H1 (cell line): ENCODE data around the gene CORO1C. TPM values are rescaled to one million over a fixed set of nuclear protein-coding genes. Genes with fewer than 3 reads are reported as not detected.

Experiments
- CTCF ChIA-PET: fragments of 300-600 bp; sonication (Branson Sonifier 250); formaldehyde crosslinking; loops from one replicate; lab custom pipeline; 2021; ENCODE audit not compliant: partially characterized antibody; lab: Charles Lee
- POLR2A ChIA-PET: fragments of 300-600 bp; sonication (Branson Sonifier 250); formaldehyde crosslinking; loops from one replicate; lab custom pipeline; 2021; ENCODE audit warnings: inconsistent platforms; ENCODE audit not compliant: partially characterized antibody; lab: Charles Lee
- DNase-seq, 2 experiments: peaks; one replicate each; pipeline versions ENCODE4 v3.0.0 to v3.0.0-alpha.2; 2010 to 2022; ENCODE audit warnings: low spot score in 2 of 2, low read depth in 1 of 2, mixed read lengths in 1 of 2
- FAIRE-seq: peaks from 2 replicates; lab custom pipeline; 2011; peaks lifted over from hg19 to GRCh38; lab: Jason Lieb, UNC
- H2AFZ ChIP-seq: 2 replicates; pipeline ENCODE4 v1.8.1; 2012; ENCODE audit warnings: low read length, inconsistent platforms
- H2AK5ac ChIP-seq: 2 replicates; pipeline ENCODE4 v1.6.1; 2013; ENCODE audit warnings: low read depth, low read length
- H2BK120ac ChIP-seq: replicated peaks from 2 replicates; pipeline ENCODE3; 2013; ENCODE audit warnings: low read depth, low read length, inconsistent platforms
- H2BK12ac ChIP-seq: 2 replicates; pipeline ENCODE4 v1.6.1; 2013; ENCODE audit warnings: low read depth, low read length
- H2BK15ac ChIP-seq: 2 replicates; pipeline ENCODE4 v1.6.1; 2013; ENCODE audit warnings: low read length
- H2BK20ac ChIP-seq: 2 replicates; pipeline ENCODE4 v1.6.1; 2013; ENCODE audit warnings: low read length
- H2BK5ac ChIP-seq: 2 replicates; pipeline ENCODE4 v1.6.1; 2013; ENCODE audit warnings: low read depth, low read length
- H3K14ac ChIP-seq: 2 replicates; pipeline ENCODE4 v1.6.1; 2013; ENCODE audit warnings: inconsistent platforms; ENCODE audit not compliant: insufficient read length
- H3K18ac ChIP-seq: 2 replicates; pipeline ENCODE4 v1.6.1; 2013; ENCODE audit warnings: low read length; ENCODE audit errors: extremely low read depth
- H3K23ac ChIP-seq: 2 replicates; pipeline ENCODE4 v1.6.1; 2013; ENCODE audit warnings: inconsistent platforms; ENCODE audit not compliant: insufficient read length
- H3K23me2 ChIP-seq: 2 replicates; pipeline ENCODE4 v1.6.1; 2013; ENCODE audit warnings: low read depth, low read length
- H3K27ac ChIP-seq: 2 replicates; pipeline ENCODE4 v1.6.1; 2011; ENCODE audit warnings: low read depth, low read length, inconsistent platforms
- H3K27me3 ChIP-seq, 4 experiments: replicated peaks in 1 of 4; 1 replicate in 1 of 4; 2 replicates in 3 of 4; pipeline versions ENCODE4 v1.6.1 to v1.8.1; 2011 to 2013; ENCODE audit warnings: low read length in 3 of 4, mild to moderate bottlenecking in 3 of 4, inconsistent platforms in 2 of 4, mixed read lengths in 2 of 4, moderate library complexity in 1 of 4; ENCODE audit not compliant: control insufficient read depth in 3 of 4, insufficient read depth in 3 of 4; ENCODE audit errors: extremely low read depth in 1 of 4
- H3K36me3 ChIP-seq, 4 experiments: 2 replicates each; pipeline versions ENCODE4 v1.6.1 to v1.8.1; 2011 to 2013; ENCODE audit warnings: mild to moderate bottlenecking in 4 of 4, low read length in 3 of 4, moderate library complexity in 2 of 4, control low read depth in 1 of 4, inconsistent platforms in 1 of 4; ENCODE audit not compliant: insufficient read depth in 4 of 4, control insufficient read depth in 2 of 4
- H3K4ac ChIP-seq: replicated peaks from 2 replicates; pipeline ENCODE3; 2013; ENCODE audit warnings: low read length, low read depth, mixed read lengths, inconsistent platforms; ENCODE audit not compliant: insufficient read length
- H3K4me1 ChIP-seq, 4 experiments: replicated peaks in 1 of 4; 1 replicate in 1 of 4; 2 replicates in 3 of 4; pipeline versions ENCODE4 v1.6.1 to v1.8.1; 2011 to 2013; ENCODE audit warnings: low read length in 3 of 4, inconsistent platforms in 2 of 4, mixed read lengths in 1 of 4; ENCODE audit not compliant: insufficient read depth in 4 of 4, control insufficient read depth in 3 of 4
- H3K4me2 ChIP-seq, 2 experiments: 2 replicates each; pipeline versions ENCODE4 v1.6.1 to v1.8.1; 2011 to 2013; ENCODE audit warnings: low read depth in 2 of 2, low read length in 2 of 2, control low read depth in 1 of 2, inconsistent platforms in 1 of 2, mild to moderate bottlenecking in 1 of 2; ENCODE audit not compliant: insufficient read depth in 1 of 2
- H3K4me3 ChIP-seq, 4 experiments: fragments of 200-600, 300-600 bp in 1 of 4; sonication (generic), shearing (Covaris generic), sonication (Bioruptor Twin) in 1 of 4; 2 replicates each; pipeline versions ENCODE4 v1.5.1 to v1.8.1; 2011 to 2016; ENCODE audit warnings: low read length in 4 of 4, low read depth in 3 of 4, control low read depth in 2 of 4, inconsistent platforms in 2 of 4, mild to moderate bottlenecking in 2 of 4, mixed read lengths in 1 of 4, moderate library complexity in 1 of 4; ENCODE audit not compliant: insufficient read depth in 2 of 4; ENCODE audit errors: extremely low read depth in 1 of 4
- H3K56ac ChIP-seq: replicated peaks from 2 replicates; pipeline ENCODE3; 2013; ENCODE audit warnings: low read depth, mild to moderate bottlenecking, mixed read lengths, low read length, inconsistent platforms; ENCODE audit not compliant: insufficient read length
- H3K79me1 ChIP-seq: 2 replicates; pipeline ENCODE4 v1.6.1; 2013; ENCODE audit warnings: low read depth, low read length, control low read depth
- H3K79me2 ChIP-seq, 2 experiments: 2 replicates each; pipeline versions ENCODE4 v1.6.1 to v1.8.1; 2012 to 2013; ENCODE audit warnings: low read length in 2 of 2, mild to moderate bottlenecking in 2 of 2, inconsistent platforms in 1 of 2; ENCODE audit not compliant: insufficient read depth in 2 of 2, control insufficient read depth in 1 of 2
- H3K9ac ChIP-seq, 4 experiments: replicated peaks in 1 of 4; 1 replicate in 1 of 4; 2 replicates in 3 of 4; pipeline versions ENCODE4 v1.6.1 to v1.8.1; 2011 to 2013; ENCODE audit warnings: low read depth in 3 of 4, low read length in 3 of 4, control low read depth in 2 of 4, mild to moderate bottlenecking in 2 of 4, moderate library complexity in 2 of 4, inconsistent platforms in 1 of 4; ENCODE audit errors: extremely low read depth in 1 of 4
- H3K9me3 ChIP-seq, 2 experiments: 2 replicates each; pipeline versions ENCODE4 v1.6.1 to v1.8.1; 2012 to 2013; ENCODE audit warnings: mild to moderate bottlenecking in 2 of 2, moderate library complexity in 2 of 2, control low read depth in 1 of 2, inconsistent platforms in 1 of 2, low read depth in 1 of 2, low read length in 1 of 2, mixed read lengths in 1 of 2; ENCODE audit not compliant: insufficient read depth in 2 of 2
- H4K20me1 ChIP-seq, 2 experiments: replicated peaks in 1 of 2; 2 replicates each; pipeline versions ENCODE3 to v1.8.1; 2011 to 2013; ENCODE audit warnings: inconsistent platforms in 2 of 2, low read length in 2 of 2, mild to moderate bottlenecking in 1 of 2; ENCODE audit not compliant: insufficient read depth in 2 of 2, control insufficient read depth in 1 of 2
- H4K5ac ChIP-seq: 2 replicates; pipeline ENCODE4 v1.6.1; 2013; ENCODE audit warnings: low read length, low read depth, mixed read lengths, inconsistent platforms; ENCODE audit not compliant: insufficient read length
- H4K8ac ChIP-seq: 2 replicates; pipeline ENCODE4 v1.8.0; 2013; ENCODE audit warnings: mild to moderate bottlenecking, moderate library complexity, low read length, inconsistent platforms; ENCODE audit not compliant: insufficient read depth; ENCODE audit errors: extremely low read depth
- H4K91ac ChIP-seq: replicated peaks from 2 replicates; pipeline ENCODE3; 2013; ENCODE audit warnings: low read length, mixed read lengths, inconsistent platforms; ENCODE audit not compliant: insufficient read length
- CEBPB ChIP-seq: IDR thresholded peaks from 2 replicates; pipeline ENCODE4 v1.6.1; 2012; ENCODE audit warnings: low read depth, low read length
- CREB1 ChIP-seq: IDR thresholded peaks from 2 replicates; pipeline ENCODE4 v1.6.1; 2012; ENCODE audit warnings: inconsistent platforms
- CTBP2 ChIP-seq: IDR thresholded peaks from 2 replicates; pipeline ENCODE4 v1.7.0; 2011; ENCODE audit warnings: borderline replicate concordance, mild to moderate bottlenecking, moderate library complexity, mixed read lengths, low read length; ENCODE audit not compliant: insufficient read depth, insufficient read length
- EGR1 ChIP-seq: IDR thresholded peaks from 2 replicates; pipeline ENCODE4 v1.6.1; 2011; ENCODE audit warnings: low read depth, low read length, borderline replicate concordance
- GABPA ChIP-seq: IDR thresholded peaks from 2 replicates; pipeline ENCODE4 v1.6.1; 2011; ENCODE audit warnings: mild to moderate bottlenecking, low read length, moderate library complexity, borderline replicate concordance; ENCODE audit not compliant: insufficient read depth
- KDM1A ChIP-seq: fragments of 200-600, 300-600 bp; sonication (generic); IDR thresholded peaks from 2 replicates; pipeline ENCODE4 v1.7.1; 2016; ENCODE audit warnings: mild to moderate bottlenecking, low read length, borderline replicate concordance
- SUZ12 ChIP-seq: fragments of 200-600 bp; sonication (generic); IDR thresholded peaks from 2 replicates; pipeline ENCODE4 v1.6.1; 2012; ENCODE audit warnings: mild to moderate bottlenecking, inconsistent platforms, low read length, moderate library complexity, mixed read lengths
- TCF12 ChIP-seq: IDR thresholded peaks from 2 replicates; pipeline ENCODE4 v1.6.1; 2011; ENCODE audit warnings: low read depth, mild to moderate bottlenecking, low read length
- WGBS, 2 experiments: shearing (Covaris generic) in 1 of 2; methylation state at CpG; one replicate each; pipeline versions ENCODE4 v1.1.6 to v1.1.7; 2013 to 2015; ENCODE audit warnings: low lambda C conversion rate in 2 of 2, mixed read lengths in 2 of 2, inconsistent platforms in 1 of 2, low coverage in 1 of 2, missing lambda C conversion rate in 1 of 2; ENCODE audit not compliant: insufficient replicate concordance in 2 of 2, insufficient coverage in 1 of 2, insufficient read length in 1 of 2; ENCODE audit errors: extremely low coverage in 1 of 2, missing lambda C conversion rate in 1 of 2; 5-methylcytosine and 5-hydroxymethylcytosine counted together
- polyA plus RNA-seq, 7 experiments: library from polyadenylated mRNA; depleted of rRNA in 3 of 7; stranded (reverse) in 5 of 7; unstranded in 2 of 7; fragments of >200 nt in 5 of 7; fragments of 200-250 nt in 2 of 7; gene quantifications; 1 replicate in 5 of 7; 2 replicates in 1 of 7; 4 replicates in 1 of 7; pipeline versions ENCODE4 v1.2.1 to v1.2.3, GENCODE V29; 2011 to 2013; ENCODE audit warnings: missing spikeins in 2 of 7, mixed read lengths in 2 of 7
- total RNA-seq: library from RNA; stranded (reverse); fragmentation: NEBNext Ultra II Directional; extraction: Animal tissue kit (Norgen Biotek cat#: 25700); gene quantifications from 2 replicates; pipeline ENCODE4 v1.2.1, GENCODE V29; 2021

Gene CORO1C
- total and polyA plus RNA-seq, 2 of the 8 experiments (the other 6 are each of a cell fraction or from before 2014, with no cell fraction given), result 72.7 to 120 TPM

DNA sequence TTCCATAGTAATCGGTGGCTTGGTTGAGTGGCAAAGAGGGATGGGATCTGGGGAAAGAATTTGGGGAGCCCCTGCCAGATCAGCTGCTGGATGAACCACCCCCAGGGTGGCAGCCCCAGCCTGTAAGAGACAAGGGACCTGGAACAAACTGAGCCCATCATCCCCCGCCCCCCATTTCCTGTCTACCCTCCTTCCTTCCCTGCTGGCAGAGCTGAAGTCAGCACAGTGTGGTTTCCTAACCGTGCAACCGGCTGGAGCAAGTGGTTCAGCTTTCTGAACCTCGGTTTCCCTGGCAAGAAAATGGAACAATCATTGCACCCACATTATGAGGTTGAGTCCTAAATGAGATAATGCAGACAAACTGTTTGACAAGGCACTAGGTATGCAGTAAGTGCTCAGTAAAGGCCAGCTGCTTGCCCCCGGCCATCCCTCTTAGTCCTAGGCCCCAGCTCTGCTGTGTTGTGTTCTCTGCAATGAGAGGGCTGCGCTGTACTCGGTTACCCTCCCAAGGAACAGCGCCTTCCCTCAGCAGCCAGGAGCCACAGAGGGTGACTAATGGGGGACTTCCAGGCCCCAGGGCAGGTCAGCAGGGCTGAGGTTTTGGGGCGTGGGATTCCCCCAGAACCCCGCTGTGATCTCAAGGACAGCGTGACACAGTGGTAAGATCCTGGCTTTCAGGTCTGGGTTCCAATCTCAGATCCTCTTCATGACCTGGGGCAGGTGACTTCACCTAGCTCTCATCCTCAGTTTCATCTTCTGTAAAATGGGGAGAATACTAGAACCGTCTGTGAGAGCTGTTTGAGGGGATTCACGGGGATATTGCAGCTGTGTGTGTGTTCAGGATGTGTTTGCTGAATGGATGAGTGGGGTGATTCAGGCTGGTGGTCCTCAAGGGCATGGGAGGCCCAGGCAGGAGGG, 114.1 kb downstream of the CORO1C start:
- WGBS, 2 experiments, result 86% methylated on average over 14 of the region's 14 CpGs; no CpG with 5 or more reads in 1 of the 2 experiments

More for the DNA sequence above, 114.1 kb downstream of the CORO1C start:
- peak overlapping the region; percentile 47 for H3K56ac ChIP-seq
- TF ChIP-seq EGR1 (no peak), CREB1 (no peak), GABPA (no peak), SUZ12 (no peak), TCF12 (no peak), CEBPB (no peak), CTBP2 (no peak), KDM1A (no peak)
- TF ChIP-seq, all 59 proteins: peak for 0
- H4K91ac ChIP-seq, result no peak overlapping the region
- H3K79me2 ChIP-seq, result no peaks in the 10 kb centered on the region
- no peaks in the 10 kb centered on the region for H3K23me2 ChIP-seq
- no peaks in the 10 kb centered on the region for H4K20me1 ChIP-seq
- no peak overlapping the region for H4K8ac ChIP-seq
- H3K18ac ChIP-seq, result no peak overlapping the region
- no peak overlapping the region for H2BK15ac ChIP-seq
- H3K36me3 ChIP-seq, result no peaks in the 10 kb centered on the region
- H3K4me2 ChIP-seq, result no peak overlapping the region
- H4K5ac ChIP-seq, result no peak overlapping the region
- POLR2A ChIA-PET, result interaction anchor here (1.1 to 3.5 kb wide), 9 partner anchors 9 to 56 kb away, joined by 3 to 14 read pairs (median 4); partner anchors contain the start of genes ISCU and SART3
- no peak overlapping the region for H3K23ac ChIP-seq
- H3K4me1 ChIP-seq, result peaks cover 0 to 6% (median 4%) of the 10 kb centered on the region in 4 experiments; a peak in 4 of 7 replicates
- H3K14ac ChIP-seq, result no peak overlapping the region
- no peaks in the 10 kb centered on the region for H3K79me1 ChIP-seq
- H3K4ac ChIP-seq, result no peak overlapping the region
- H2BK5ac ChIP-seq, result no peak overlapping the region; the same call in 1 of the 2 replicates
- no peak for FAIRE-seq
- no peak overlapping the region for H3K27ac ChIP-seq
- no peak overlapping the region for H3K4me3 ChIP-seq
- H2AK5ac ChIP-seq, result no peak overlapping the region; the same call in 1 of the 2 replicates
- CTCF ChIA-PET, result interaction anchor here (0.7 to 22.5 kb wide), 32 partner anchors 10 to 479 kb away, joined by 3 to 523 read pairs (median 4); partner anchors contain the start of genes ISCU, SART3, SELPLG and TMEM119
- H2BK20ac ChIP-seq, result peak overlapping the region; percentile 19; the same call in 1 of the 2 replicates
- H3K9ac ChIP-seq, result no peak overlapping the region
- no peaks in the 10 kb centered on the region for H3K9me3 ChIP-seq
- no peak for DNase-seq
- no peak overlapping the region; the same call in 1 of the 2 replicates for H2BK12ac ChIP-seq
- H2AFZ ChIP-seq, result no peak overlapping the region
- H3K27me3 ChIP-seq, result no peaks in the 10 kb centered on the region
- H2BK120ac ChIP-seq, result no peak overlapping the region
